K562 (cell line): ENCODE results near the gene GET4. TPM values are rescaled to one million over a fixed set of nuclear protein-coding genes. Genes with fewer than 3 reads are reported as not detected.

Experiments
- ADNP ChIP-seq: fragments of 200-800 bp; sonication (Bioruptor generic); IDR thresholded peaks from 2 replicates; pipeline ENCODE4 v1.6.1; 2016; ENCODE audit warnings: missing genetic modification characterization, missing compliant biosample characterization
- BCL6 ChIP-seq: fragments of 250-450 bp; sonication (Bioruptor Pico); IDR thresholded peaks from 2 replicates; pipeline ENCODE4 v1.4.0; 2020
- CC2D1A ChIP-seq: fragments of 450-650 bp; IDR thresholded peaks from 2 replicates; pipeline ENCODE4 v1.6.1; 2017; ENCODE audit warnings: mild to moderate bottlenecking
- DIDO1 ChIP-seq: fragments of 450-650 bp; IDR thresholded peaks from 2 replicates; pipeline ENCODE4 v1.6.1; 2016; ENCODE audit warnings: low read depth, missing biosample characterization, missing genetic modification characterization
- FOXK2 ChIP-seq, 2 experiments: fragments of 450-650 bp; IDR thresholded peaks in 1 of 2; conservative IDR thresholded peaks in 1 of 2; 2 replicates each; pipeline ENCODE4 v1.6.1; 2016; ENCODE audit warnings: low read depth in 2 of 2, mild to moderate bottlenecking in 1 of 2
- GABPB1 ChIP-seq: sonication (generic); formaldehyde crosslinking; IDR thresholded peaks from 2 replicates; pipeline ENCODE4 v1.8.0; 2022; ENCODE audit warnings: mild to moderate bottlenecking, missing genetic modification reagents
- GATAD2B ChIP-seq: fragments of 450-650 bp; IDR thresholded peaks from 2 replicates; pipeline ENCODE4 v1.6.1; 2017; ENCODE audit warnings: mild to moderate bottlenecking, borderline replicate concordance
- MCM2 ChIP-seq: fragments of 450-650 bp; IDR thresholded peaks from 2 replicates; pipeline ENCODE4 v1.6.1; 2017; ENCODE audit warnings: low read depth, mild to moderate bottlenecking
- MXI1 ChIP-seq: IDR thresholded peaks from 2 replicates; pipeline ENCODE4 v1.6.1; 2011; ENCODE audit warnings: low read depth, mild to moderate bottlenecking, improper control_type of control experiment, low read length
- NR2C2 ChIP-seq, 2 experiments: fragments of 200-800 bp in 1 of 2; sonication (Bioruptor generic) in 1 of 2; sonication (generic) in 1 of 2; formaldehyde crosslinking in 1 of 2; IDR thresholded peaks; 2 replicates each; pipeline versions ENCODE4 v1.6.1 to v1.8.0; 2016 to 2022; ENCODE audit warnings: mild to moderate bottlenecking in 1 of 2, missing compliant biosample characterization in 1 of 2, missing genetic modification characterization in 1 of 2, missing genetic modification reagents in 1 of 2
- TEAD1 ChIP-seq, 2 experiments: fragments of 450-650 bp in 1 of 2; sonication (generic) in 1 of 2; formaldehyde crosslinking; IDR thresholded peaks; 2 replicates each; pipeline versions ENCODE4 v1.4.0 to v1.8.0; 2020 to 2022; ENCODE audit warnings: mild to moderate bottlenecking in 2 of 2, missing genetic modification reagents in 1 of 2
- XRCC5 ChIP-seq: fragments of 200-400 bp; formaldehyde crosslinking; IDR thresholded peaks from 2 replicates; pipeline ENCODE4 v1.6.1; 2017; ENCODE audit warnings: low read depth, mild to moderate bottlenecking, low read length
- ZNF436 ChIP-seq: fragments of 250-450, 450-650 bp; sonication (Bioruptor Pico); formaldehyde crosslinking; IDR thresholded peaks from 2 replicates; pipeline ENCODE4 v1.7.0; 2020; ENCODE audit warnings: mild to moderate bottlenecking
- polyA plus RNA-seq, 8 experiments: library from polyadenylated mRNA; depleted of rRNA in 4 of 8; stranded (reverse) in 5 of 8; unstranded in 3 of 8; fragments of >200 nt; fragmentation: Nextera tagmentation in 2 of 8; fragmentation: Illumina TruSeq in 1 of 8; extraction: Ambion mirVana in 2 of 8; extraction: Trizol in 1 of 8; gene quantifications; 2 replicates each; pipeline versions ENCODE4 v1.2.1 to v1.2.3, GENCODE V29; 2011 to 2014; ENCODE audit warnings: inconsistent platforms in 1 of 8, missing spikeins in 1 of 8
- total RNA-seq, 7 experiments: library from RNA; depleted of rRNA in 6 of 7; stranded (reverse); fragments of >200 nt in 6 of 7; fragmentation: Illumina TruSeq in 2 of 7; extraction: Trizol in 2 of 7; gene quantifications; 2 replicates each; pipeline versions ENCODE4 v1.2.1 to v1.2.3, GENCODE V29; 2011 to 2021; ENCODE audit warnings: low replicate concordance in 1 of 7
- TF ChIP-seq, protein P1 (sequence below): fragments of 250-450 bp; sonication (Bioruptor Pico); IDR thresholded peaks from 2 replicates; pipeline ENCODE4 v1.8.0; 2022; ENCODE audit warnings: inconsistent platforms
- TF ChIP-seq, protein P2 (sequence below): sonication (generic); formaldehyde crosslinking; IDR thresholded peaks from 2 replicates; pipeline ENCODE4 v1.5.0; 2020; ENCODE audit warnings: missing genetic modification reagents
- TF ChIP-seq, protein P3 (sequence below): fragments of 250-450 bp; sonication (Bioruptor Pico); IDR thresholded peaks from 2 replicates; pipeline ENCODE4 v1.8.0; 2021; ENCODE audit warnings: moderate library complexity, mild to moderate bottlenecking, inconsistent platforms
- TF ChIP-seq, protein P4 (sequence below): sonication (generic); formaldehyde crosslinking; IDR thresholded peaks from 2 replicates; pipeline ENCODE4 v1.8.0; 2022; ENCODE audit warnings: mild to moderate bottlenecking, missing genetic modification reagents

The GET4 gene
- total and polyA plus RNA-seq, 9 of the 15 experiments (the other 6 are each of a cell fraction or from before 2014, with no cell fraction given): 0.99 to 122 (median 40.4) TPM

DNA sequence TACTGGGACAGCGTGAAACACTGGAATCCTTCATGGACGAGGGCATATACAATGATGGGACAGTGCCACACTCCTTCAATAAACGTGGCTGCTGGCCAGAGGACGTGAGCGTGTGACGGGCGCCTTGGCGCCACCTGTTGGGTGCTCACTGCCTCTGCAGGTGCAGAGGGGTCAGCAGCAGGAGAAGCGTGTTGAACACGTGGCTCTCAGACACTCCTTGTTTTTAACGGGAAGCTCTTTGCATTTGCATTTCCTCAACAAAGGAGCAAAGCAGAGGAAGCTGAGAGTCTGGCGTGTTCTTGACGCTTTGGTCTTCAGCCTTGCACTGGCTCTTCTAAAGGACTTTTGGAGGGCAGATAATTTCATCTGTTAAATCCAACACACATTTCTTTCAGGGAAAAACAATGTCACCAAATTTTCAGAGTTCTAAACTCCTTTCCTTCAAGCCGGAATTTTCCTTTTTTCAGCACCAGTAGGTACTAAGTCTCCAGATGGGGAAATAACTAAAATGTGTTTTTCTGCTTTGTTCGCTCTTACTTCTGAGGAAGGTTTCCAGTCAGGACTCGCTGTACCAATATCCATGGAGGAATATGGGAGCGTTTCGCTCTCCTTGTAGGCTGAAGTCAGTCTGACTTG, 2.9 kb upstream of the GET4 start (continued):
- TF ChIP-seq, protein P1, sequence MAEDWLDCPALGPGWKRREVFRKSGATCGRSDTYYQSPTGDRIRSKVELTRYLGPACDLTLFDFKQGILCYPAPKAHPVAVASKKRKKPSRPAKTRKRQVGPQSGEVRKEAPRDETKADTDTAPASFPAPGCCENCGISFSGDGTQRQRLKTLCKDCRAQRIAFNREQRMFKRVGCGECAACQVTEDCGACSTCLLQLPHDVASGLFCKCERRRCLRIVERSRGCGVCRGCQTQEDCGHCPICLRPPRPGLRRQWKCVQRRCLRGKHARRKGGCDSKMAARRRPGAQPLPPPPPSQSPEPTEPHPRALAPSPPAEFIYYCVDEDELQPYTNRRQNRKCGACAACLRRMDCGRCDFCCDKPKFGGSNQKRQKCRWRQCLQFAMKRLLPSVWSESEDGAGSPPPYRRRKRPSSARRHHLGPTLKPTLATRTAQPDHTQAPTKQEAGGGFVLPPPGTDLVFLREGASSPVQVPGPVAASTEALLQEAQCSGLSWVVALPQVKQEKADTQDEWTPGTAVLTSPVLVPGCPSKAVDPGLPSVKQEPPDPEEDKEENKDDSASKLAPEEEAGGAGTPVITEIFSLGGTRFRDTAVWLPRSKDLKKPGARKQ (CRISPR knock-in tag): peak; percentile 78
- TF ChIP-seq, protein P2, sequence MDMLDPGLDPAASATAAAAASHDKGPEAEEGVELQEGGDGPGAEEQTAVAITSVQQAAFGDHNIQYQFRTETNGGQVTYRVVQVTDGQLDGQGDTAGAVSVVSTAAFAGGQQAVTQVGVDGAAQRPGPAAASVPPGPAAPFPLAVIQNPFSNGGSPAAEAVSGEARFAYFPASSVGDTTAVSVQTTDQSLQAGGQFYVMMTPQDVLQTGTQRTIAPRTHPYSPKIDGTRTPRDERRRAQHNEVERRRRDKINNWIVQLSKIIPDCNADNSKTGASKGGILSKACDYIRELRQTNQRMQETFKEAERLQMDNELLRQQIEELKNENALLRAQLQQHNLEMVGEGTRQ: peak; percentile 75
- TF ChIP-seq GATAD2B (peak; percentile 50; the same call in 1 of the 2 replicates), CC2D1A (peak; percentile 39; the same call in 1 of the 2 replicates), XRCC5 (peak; percentile 79; the same call in 1 of the 2 replicates), TEAD1 (CRISPR knock-in tag; IDR thresholded peaks at IDR 0.05) (peak; percentile 36 to 93; a peak in 2 of 4 replicates), FOXK2 (conservative IDR thresholded peaks at IDR 0.05 in 1 of 2, IDR thresholded peaks at IDR 0.05 in 1 of 2; ENCODE audit: low read depth in 2 of 2) (peak; percentile 94 to 96), MCM2 (no peak), MXI1 (peak; percentile 87), DIDO1 (no peak), GABPB1 (CRISPR knock-in tag) (peak; percentile 82), ZNF436 (no peak), BCL6 (CRISPR knock-in tag) (no peak), NR2C2 (CRISPR knock-in tag; IDR thresholded peaks at IDR 0.05) (peak; percentile 94), NR2C2 (tag; IDR thresholded peaks at IDR 0.05) (peak; percentile 86), ADNP (peak; percentile 56)
- TF ChIP-seq, protein P3, sequence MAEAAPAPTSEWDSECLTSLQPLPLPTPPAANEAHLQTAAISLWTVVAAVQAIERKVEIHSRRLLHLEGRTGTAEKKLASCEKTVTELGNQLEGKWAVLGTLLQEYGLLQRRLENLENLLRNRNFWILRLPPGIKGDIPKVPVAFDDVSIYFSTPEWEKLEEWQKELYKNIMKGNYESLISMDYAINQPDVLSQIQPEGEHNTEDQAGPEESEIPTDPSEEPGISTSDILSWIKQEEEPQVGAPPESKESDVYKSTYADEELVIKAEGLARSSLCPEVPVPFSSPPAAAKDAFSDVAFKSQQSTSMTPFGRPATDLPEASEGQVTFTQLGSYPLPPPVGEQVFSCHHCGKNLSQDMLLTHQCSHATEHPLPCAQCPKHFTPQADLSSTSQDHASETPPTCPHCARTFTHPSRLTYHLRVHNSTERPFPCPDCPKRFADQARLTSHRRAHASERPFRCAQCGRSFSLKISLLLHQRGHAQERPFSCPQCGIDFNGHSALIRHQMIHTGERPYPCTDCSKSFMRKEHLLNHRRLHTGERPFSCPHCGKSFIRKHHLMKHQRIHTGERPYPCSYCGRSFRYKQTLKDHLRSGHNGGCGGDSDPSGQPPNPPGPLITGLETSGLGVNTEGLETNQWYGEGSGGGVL (CRISPR knock-in tag): no peak
- TF ChIP-seq, protein P4, sequence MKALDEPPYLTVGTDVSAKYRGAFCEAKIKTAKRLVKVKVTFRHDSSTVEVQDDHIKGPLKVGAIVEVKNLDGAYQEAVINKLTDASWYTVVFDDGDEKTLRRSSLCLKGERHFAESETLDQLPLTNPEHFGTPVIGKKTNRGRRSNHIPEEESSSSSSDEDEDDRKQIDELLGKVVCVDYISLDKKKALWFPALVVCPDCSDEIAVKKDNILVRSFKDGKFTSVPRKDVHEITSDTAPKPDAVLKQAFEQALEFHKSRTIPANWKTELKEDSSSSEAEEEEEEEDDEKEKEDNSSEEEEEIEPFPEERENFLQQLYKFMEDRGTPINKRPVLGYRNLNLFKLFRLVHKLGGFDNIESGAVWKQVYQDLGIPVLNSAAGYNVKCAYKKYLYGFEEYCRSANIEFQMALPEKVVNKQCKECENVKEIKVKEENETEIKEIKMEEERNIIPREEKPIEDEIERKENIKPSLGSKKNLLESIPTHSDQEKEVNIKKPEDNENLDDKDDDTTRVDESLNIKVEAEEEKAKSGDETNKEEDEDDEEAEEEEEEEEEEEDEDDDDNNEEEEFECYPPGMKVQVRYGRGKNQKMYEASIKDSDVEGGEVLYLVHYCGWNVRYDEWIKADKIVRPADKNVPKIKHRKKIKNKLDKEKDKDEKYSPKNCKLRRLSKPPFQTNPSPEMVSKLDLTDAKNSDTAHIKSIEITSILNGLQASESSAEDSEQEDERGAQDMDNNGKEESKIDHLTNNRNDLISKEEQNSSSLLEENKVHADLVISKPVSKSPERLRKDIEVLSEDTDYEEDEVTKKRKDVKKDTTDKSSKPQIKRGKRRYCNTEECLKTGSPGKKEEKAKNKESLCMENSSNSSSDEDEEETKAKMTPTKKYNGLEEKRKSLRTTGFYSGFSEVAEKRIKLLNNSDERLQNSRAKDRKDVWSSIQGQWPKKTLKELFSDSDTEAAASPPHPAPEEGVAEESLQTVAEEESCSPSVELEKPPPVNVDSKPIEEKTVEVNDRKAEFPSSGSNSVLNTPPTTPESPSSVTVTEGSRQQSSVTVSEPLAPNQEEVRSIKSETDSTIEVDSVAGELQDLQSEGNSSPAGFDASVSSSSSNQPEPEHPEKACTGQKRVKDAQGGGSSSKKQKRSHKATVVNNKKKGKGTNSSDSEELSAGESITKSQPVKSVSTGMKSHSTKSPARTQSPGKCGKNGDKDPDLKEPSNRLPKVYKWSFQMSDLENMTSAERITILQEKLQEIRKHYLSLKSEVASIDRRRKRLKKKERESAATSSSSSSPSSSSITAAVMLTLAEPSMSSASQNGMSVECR: peak; percentile 98
